ENCODE measurements around the gene TECPR1.

TECPR1 gene

DNA sequence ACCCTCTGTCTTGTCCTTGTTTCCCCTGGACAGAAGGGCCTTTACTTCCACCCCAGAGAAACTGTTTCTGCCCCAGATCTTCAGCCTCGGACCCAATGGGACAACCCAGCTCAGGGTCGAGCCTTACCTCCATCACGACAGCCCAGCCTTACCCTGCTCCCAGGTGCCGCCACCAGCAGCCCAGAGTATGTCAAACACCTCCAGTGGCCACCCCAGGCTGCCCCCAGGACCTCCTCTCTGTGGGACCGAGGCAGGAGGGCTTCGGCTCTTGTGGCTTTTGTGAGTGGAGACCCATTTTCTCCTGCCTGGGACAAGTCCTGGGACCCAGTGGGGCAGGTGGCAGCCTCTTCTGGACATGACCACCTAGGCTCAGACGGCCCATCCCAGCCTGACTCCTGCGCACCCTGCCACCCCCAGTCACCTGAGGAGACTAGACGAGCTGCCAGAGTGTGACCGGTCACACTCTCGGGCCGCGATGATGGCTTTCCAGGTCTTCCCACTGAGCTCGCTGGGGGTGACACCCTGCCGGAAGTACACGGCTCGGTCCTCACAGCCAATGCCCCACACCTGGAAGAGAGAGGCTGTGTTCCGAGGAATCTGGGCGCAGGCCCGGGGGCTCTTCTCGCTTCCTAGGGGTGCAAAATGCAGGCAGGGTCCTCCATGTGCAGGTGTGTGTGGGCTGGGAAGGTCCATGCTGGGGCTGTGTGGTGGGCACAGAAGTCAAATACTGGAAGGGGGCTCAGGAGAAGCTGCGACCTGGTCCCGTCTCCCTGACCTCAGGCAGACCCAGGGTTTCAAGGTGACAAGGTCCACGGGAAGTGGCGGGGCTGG lies 15.5 kb downstream of the TECPR1 start:
- peaks cover 0 to 6% of the 10 kb centered on the region in 2 experiments; a peak in 2 of 3 replicates for H3K36me3 ChIP-seq (ENCODE audit: control insufficient read depth in 2 of 2, insufficient read depth in 1 of 2, low read length in 2 of 2)
- CTCF ChIA-PET = no interaction called here
- no peak overlapping the region for H3K27ac ChIP-seq (ENCODE audit: extremely low read depth, low read depth, low read length)
- no peak overlapping the region for H3K4me3 ChIP-seq (ENCODE audit: low read depth, low read length)
- TF ChIP-seq ZNF513 (tag by site-specific recombination; IDR thresholded peaks at IDR 0.05) = no peak
- no peaks in the 10 kb centered on the region for H3K9me3 ChIP-seq (ENCODE audit: control insufficient read depth, insufficient read depth, low read depth, low read length)
- POLR2A ChIA-PET = no interaction called here
- no peaks in the 10 kb centered on the region for H3K4me1 ChIP-seq (ENCODE audit: control insufficient read depth, insufficient read depth, low read length)

GRCh38 chr7:98235901-98236300 lies 16.1 kb downstream of the TECPR1 start:
- ChIA-PET POLR2A (no interaction called here), CTCF (interaction anchor here (0.5 to 0.9 kb wide), 2 partner anchors 45 to 67 kb away, joined by 3 to 4 read pairs; no protein-coding TSS in a partner anchor)
- Histone ChIP-seq H3K4me3 (ENCODE audit: low read depth, low read length) (no peak overlapping the region), H3K27ac (ENCODE audit: extremely low read depth, low read depth, low read length) (no peak overlapping the region), H3K9me3 (ENCODE audit: control insufficient read depth, insufficient read depth, low read depth, low read length) (no peaks in the 10 kb centered on the region), H3K36me3 (ENCODE audit: control insufficient read depth in 2 of 2, insufficient read depth in 1 of 2, low read length in 2 of 2) (peaks cover 0 to 6% of the 10 kb centered on the region in 2 experiments; a peak in 2 of 3 replicates), H3K4me1 (ENCODE audit: control insufficient read depth, insufficient read depth, low read length) (no peaks in the 10 kb centered on the region)
- TF ChIP-seq ZNF112 (tag by site-specific recombination; IDR thresholded peaks at IDR 0.05) = no peak
- TF ChIP-seq OVOL3 (tag by site-specific recombination; IDR thresholded peaks at IDR 0.05) = no peak
- TF ChIP-seq PRDM1 (tag by site-specific recombination; IDR thresholded peaks at IDR 0.05) = no peak
- no peak for TF ChIP-seq ZNF140 (tag by site-specific recombination; IDR thresholded peaks at IDR 0.05)
- TF ChIP-seq WT1 (tag by site-specific recombination; IDR thresholded peaks at IDR 0.05) = no peak
- no peak for TF ChIP-seq YY1 (tag by site-specific recombination; IDR thresholded peaks at IDR 0.05)
- no peak for TF ChIP-seq ZNF214 (tag by site-specific recombination; IDR thresholded peaks at IDR 0.05; ENCODE audit: borderline replicate concordance)

DNA sequence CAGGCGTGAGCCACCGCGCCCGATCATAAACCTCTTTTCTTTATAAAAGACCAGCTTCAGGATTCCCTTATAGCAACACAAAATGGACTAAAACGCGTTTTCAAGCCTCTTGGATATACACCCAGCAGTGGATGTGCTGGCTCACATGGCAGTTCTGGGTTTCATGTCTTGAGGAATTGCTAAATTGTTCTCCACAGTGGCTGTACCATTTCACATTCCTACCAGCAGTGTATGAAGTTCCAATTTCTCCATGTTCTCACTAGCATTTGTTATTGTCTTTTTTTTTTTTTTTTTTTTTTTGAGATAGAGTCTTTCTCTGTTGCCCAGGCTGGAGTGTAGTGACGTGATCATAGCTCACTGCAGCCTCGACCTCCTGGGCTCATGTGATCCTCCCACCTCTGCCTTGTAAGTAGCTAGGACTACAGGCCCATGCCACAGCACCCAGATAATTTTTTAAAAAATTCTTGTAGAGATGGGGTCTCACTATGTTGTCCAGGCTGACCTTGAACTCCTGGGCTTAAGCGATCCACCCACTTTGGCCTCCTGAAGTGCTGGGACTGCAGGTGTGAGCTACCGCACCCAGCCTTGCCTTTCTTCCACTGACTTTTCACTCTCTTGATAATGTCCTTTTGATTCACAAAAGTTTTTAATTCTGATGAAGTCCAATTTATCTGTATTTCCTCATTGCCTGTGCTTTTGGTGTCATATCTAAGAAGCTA lies 17.4 kb downstream of the TECPR1 start:
- no peak overlapping the region for H3K4me3 ChIP-seq (ENCODE audit: low read depth, low read length)
- POLR2A ChIA-PET = no interaction called here
- CTCF ChIA-PET = interaction anchor here (0.6 to 0.9 kb wide), 3 partner anchors 10 to 571 kb away, joined by 3 read pairs; no protein-coding TSS in a partner anchor
- H3K36me3 ChIP-seq (ENCODE audit: control insufficient read depth in 2 of 2, insufficient read depth in 1 of 2, low read length in 2 of 2) = peaks cover 0 to 6% of the 10 kb centered on the region in 2 experiments; a peak in 2 of 3 replicates
- TF ChIP-seq, protein P1, sequence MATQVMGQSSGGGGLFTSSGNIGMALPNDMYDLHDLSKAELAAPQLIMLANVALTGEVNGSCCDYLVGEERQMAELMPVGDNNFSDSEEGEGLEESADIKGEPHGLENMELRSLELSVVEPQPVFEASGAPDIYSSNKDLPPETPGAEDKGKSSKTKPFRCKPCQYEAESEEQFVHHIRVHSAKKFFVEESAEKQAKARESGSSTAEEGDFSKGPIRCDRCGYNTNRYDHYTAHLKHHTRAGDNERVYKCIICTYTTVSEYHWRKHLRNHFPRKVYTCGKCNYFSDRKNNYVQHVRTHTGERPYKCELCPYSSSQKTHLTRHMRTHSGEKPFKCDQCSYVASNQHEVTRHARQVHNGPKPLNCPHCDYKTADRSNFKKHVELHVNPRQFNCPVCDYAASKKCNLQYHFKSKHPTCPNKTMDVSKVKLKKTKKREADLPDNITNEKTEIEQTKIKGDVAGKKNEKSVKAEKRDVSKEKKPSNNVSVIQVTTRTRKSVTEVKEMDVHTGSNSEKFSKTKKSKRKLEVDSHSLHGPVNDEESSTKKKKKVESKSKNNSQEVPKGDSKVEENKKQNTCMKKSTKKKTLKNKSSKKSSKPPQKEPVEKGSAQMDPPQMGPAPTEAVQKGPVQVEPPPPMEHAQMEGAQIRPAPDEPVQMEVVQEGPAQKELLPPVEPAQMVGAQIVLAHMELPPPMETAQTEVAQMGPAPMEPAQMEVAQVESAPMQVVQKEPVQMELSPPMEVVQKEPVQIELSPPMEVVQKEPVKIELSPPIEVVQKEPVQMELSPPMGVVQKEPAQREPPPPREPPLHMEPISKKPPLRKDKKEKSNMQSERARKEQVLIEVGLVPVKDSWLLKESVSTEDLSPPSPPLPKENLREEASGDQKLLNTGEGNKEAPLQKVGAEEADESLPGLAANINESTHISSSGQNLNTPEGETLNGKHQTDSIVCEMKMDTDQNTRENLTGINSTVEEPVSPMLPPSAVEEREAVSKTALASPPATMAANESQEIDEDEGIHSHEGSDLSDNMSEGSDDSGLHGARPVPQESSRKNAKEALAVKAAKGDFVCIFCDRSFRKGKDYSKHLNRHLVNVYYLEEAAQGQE (tag by site-specific recombination; IDR thresholded peaks at IDR 0.05) = no peak
- 0 out of 2 replicates have a peak, but pooled peaks have one; percentile 24 for TF ChIP-seq ZNF121 (tag by site-specific recombination; IDR thresholded peaks at IDR 0.05)
- no peaks in the 10 kb centered on the region for H3K4me1 ChIP-seq (ENCODE audit: control insufficient read depth, insufficient read depth, low read length)
- H3K27ac ChIP-seq (ENCODE audit: extremely low read depth, low read depth, low read length) = no peak overlapping the region
- H3K9me3 ChIP-seq (ENCODE audit: control insufficient read depth, insufficient read depth, low read depth, low read length) = no peaks in the 10 kb centered on the region

Data from HEK293 (cell line).